Heart right ventricle (tissue), 16 donors: ENCODE measurements around the gene SLC9A5. TPM values are rescaled to one million over a fixed set of nuclear protein-coding genes. Genes with fewer than 3 reads are reported as not detected.

Source experiments
- ATAC-seq, 8 donors: fragments of 200-7000 bp; cut with Tn5 transposase; one replicate each; pipeline ENCODE4 v1.9.1; 2020; ENCODE audit warnings: mild to moderate bottlenecking in 8 of 8, moderate library complexity in 8 of 8, moderate number of reproducible peaks in 1 of 8
- DNase-seq, 2 donors: peaks; one replicate each; pipeline ENCODE4 v3.0.0-alpha.2; 2020
- H3K27ac ChIP-seq, 10 donors: fragments of 200-600 bp; sonication (generic) in 2 of 10; one replicate each; pipeline versions ENCODE4 v1.5.0 to v1.8.0; 2020 to 2022; ENCODE audit warnings: mild to moderate bottlenecking in 3 of 10
- H3K27me3 ChIP-seq, 7 donors: fragments of 200-600 bp; one replicate each; pipeline ENCODE4 v1.8.0; 2021 to 2022; ENCODE audit warnings: mild to moderate bottlenecking in 2 of 7
- H3K36me3 ChIP-seq, 9 donors: fragments of 200-600 bp; sonication (generic) in 1 of 9; one replicate each; pipeline versions ENCODE4 v1.5.0 to v1.8.0; 2020 to 2022; ENCODE audit warnings: mild to moderate bottlenecking in 2 of 9
- H3K4me1 ChIP-seq, 9 donors: fragments of 200-600 bp; sonication (generic) in 1 of 9; one replicate each; pipeline versions ENCODE4 v1.5.0 to v1.8.0; 2020 to 2022; ENCODE audit warnings: mild to moderate bottlenecking in 4 of 9
- H3K4me3 ChIP-seq, 10 donors: fragments of 200-600 bp; sonication (generic) in 2 of 10; one replicate each; pipeline versions ENCODE4 v1.5.0 to v1.8.0; 2020 to 2022; ENCODE audit warnings: mild to moderate bottlenecking in 7 of 10, moderate library complexity in 2 of 10
- H3K9me3 ChIP-seq, 11 donors: fragments of 200-600 bp in 10 of 11; sonication (generic) in 2 of 11; one replicate each; pipeline versions ENCODE4 v1.5.0 to v1.8.0; 2013 to 2022; ENCODE audit warnings: mild to moderate bottlenecking in 2 of 11, control low read depth in 1 of 11, moderate library complexity in 1 of 11
- WGBS, 2 donors: extraction: QIAGEN DNeasy Blood & Tissue Kit; methylation state at CpG; one replicate each; pipeline ENCODE4 v1.1.7; 2013; ENCODE audit warnings: inconsistent platforms in 1 of 2; 5-methylcytosine and 5-hydroxymethylcytosine counted together
- intact Hi-C, 10 donors: fragments of 100-400 bp; cut with DNase I; formaldehyde crosslinking; loops; one replicate each; pipeline versions ENCODE4 v1.11.1 to v1.14.2; 2022
- polyA plus RNA-seq, 2 donors: library from polyadenylated mRNA; stranded (reverse); fragments of 200-250 nt; gene quantifications; one replicate each; pipeline ENCODE4 v1.2.3, GENCODE V29; 2013
- total RNA-seq, 10 donors: library from RNA; stranded (reverse); fragmentation: NEBNext Ultra II Directional in 3 of 10; extraction: Animal tissue kit (Norgen Biotek cat#: 25700) in 3 of 10; gene quantifications; one replicate each; pipeline versions ENCODE4 v1.2.1 to v1.2.4, GENCODE V29; 2021 to 2023
- TF ChIP-seq, protein P1 (sequence below), 9 donors: fragments of 200-600 bp; sonication (generic) in 2 of 9; IDR thresholded peaks; one replicate each; pipeline versions ENCODE4 v1.5.0 to v1.8.0; 2021 to 2022; ENCODE audit warnings: antibody characterized with exemption in 9 of 9, mild to moderate bottlenecking in 5 of 9, moderate library complexity in 1 of 9
- donor health status: Arrhythmogenic right ventricular cardiomyopathy.
- donor health status: ischemic (EF 13 %, LVEDD 7.1; RV severe dilation, severe dysfunction).
- donor health status: healthy with polysubstance abuse.
- donor health status: DM: no; HTN: yes; CAD: no.
- donor health status: DM: no; HTN: no; CAD: no.
- donor health status: ischemic (EF 25% LVEDD 6.9; RV normal size, moderate dysfunction).
- donor health status: ischemic (EF 25% LVEDD 5.7; RV mildly dilated, moderate dysfunction).
- donor health status: healthy.
- donor health status: DM: yes; HTN: yes; CAD: no.
- donor health status: Ischemic cardiomyopathy.
- donor health status: ischemic (EF 35%, LVEDD 5.7; RV mildly dilated, moderate dysfunction).
- donor health status: nonischemic (EF 11% LVEDD 7.7; RV severe dilation, severe dysfunction).
- donor health status: DM: yes; HTN: yes; CAD: no.
- donor health status: PGD.
- donor health status: ischemic (EF 29% LVEDD 5.4; RV normal size, mild dysfunction).
- donor health status: nonischemic (EF 23%, LVEDD 6.1; RV moderate dilation, normal function).

SLC9A5 gene
- total and polyA plus RNA-seq, 12 donors, result 0.26 to 2.4 (median 1.0) TPM

DNA sequence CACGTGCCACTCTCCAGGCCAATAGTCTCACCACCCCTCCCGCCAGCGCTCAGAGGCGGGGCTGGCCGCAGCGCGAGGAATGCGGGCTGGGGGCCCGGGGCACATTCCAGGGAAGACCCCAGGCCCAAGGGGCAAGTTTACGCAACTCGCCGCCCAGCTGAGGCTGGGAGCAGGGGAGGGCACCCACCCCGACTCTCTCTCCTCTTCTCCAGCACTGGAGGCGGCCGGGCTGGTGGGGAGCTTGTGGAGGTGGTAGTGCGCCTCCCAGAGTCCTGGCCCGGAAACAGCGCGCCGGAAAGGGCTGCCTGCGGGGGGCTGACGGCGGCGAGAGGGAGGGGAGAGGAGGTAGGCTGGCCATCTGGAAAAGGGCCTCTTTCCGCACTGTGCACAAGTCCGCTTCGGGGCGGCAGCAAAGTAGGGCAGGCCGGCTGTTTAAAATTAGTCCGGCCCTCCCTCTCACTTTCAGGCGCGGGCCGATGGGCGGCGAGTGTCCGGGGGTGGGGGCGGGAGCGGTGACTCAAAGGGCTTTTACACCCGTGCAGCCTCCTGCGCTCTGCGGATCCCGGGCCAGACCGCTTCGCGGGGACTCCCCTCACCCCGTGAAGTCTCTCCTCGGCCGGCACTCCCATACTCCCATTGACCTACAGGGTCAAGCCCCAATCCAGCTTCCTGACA lies 2.6 kb upstream of the SLC9A5 start:
- TF ChIP-seq, protein P1, sequence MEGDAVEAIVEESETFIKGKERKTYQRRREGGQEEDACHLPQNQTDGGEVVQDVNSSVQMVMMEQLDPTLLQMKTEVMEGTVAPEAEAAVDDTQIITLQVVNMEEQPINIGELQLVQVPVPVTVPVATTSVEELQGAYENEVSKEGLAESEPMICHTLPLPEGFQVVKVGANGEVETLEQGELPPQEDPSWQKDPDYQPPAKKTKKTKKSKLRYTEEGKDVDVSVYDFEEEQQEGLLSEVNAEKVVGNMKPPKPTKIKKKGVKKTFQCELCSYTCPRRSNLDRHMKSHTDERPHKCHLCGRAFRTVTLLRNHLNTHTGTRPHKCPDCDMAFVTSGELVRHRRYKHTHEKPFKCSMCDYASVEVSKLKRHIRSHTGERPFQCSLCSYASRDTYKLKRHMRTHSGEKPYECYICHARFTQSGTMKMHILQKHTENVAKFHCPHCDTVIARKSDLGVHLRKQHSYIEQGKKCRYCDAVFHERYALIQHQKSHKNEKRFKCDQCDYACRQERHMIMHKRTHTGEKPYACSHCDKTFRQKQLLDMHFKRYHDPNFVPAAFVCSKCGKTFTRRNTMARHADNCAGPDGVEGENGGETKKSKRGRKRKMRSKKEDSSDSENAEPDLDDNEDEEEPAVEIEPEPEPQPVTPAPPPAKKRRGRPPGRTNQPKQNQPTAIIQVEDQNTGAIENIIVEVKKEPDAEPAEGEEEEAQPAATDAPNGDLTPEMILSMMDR (IDR thresholded peaks at IDR 0.05), result peak in 8 of 9 donors; percentile 13 to 62 (median 48)
- intact Hi-C loops, result loop anchor here in 2 of 10 donors (2.0 to 5.0 kb wide), 3 partner anchors 19 to 64 kb away; partner anchors contain the start of genes E2F4 (in 1 of the 2), EXOC3L1 (in 1 of the 2), MATCAP1 (in 1 of the 2) and TMEM208 (in 1 of the 2)

DNA sequence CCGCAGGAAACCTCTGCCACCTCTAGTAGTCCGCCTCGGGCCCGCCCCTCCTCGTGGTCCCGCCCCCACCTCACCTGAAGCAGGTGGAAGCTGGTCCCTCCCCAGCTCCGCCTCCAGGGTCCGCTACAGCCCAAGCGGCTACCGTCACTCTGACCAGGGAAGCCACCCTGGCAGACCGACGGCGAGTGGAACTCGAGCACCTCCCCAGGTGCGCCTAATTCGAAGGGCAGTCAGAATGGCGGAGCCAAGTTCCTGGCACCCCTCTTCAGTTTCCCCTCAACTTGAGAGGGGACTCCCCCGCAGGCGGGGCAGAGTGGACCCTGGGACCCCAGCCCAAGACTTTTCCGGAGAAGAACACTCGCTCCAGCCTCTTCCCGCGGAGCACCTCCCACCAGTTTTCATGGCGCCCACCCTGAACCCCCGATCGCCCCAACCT lies 2.0 kb upstream of the SLC9A5 start:
- Histone ChIP-seq H3K27me3 (peaks cover 0 to 34% (median 0%) of the 10 kb centered on the region in 7 donors), H3K27ac (peak overlapping the region; percentile 93 to 99 (median 96)), H3K4me1 (peaks cover 28 to 73% (median 61%) of the 10 kb centered on the region in 9 donors)

More for the DNA sequence above, 2.6 kb upstream of the SLC9A5 start:
- Histone ChIP-seq H3K9me3 (no peaks in the 10 kb centered on the region), H3K4me3 (peak overlapping the region; percentile 69 to 97 (median 84)), H3K27ac (peak overlapping the region; percentile 93 to 99 (median 96)), H3K27me3 (peaks cover 0 to 34% (median 0%) of the 10 kb centered on the region in 7 donors), H3K36me3 (peaks cover 0 to 5% (median 0%) of the 10 kb centered on the region in 9 donors), H3K4me1 (peaks cover 34 to 78% (median 67%) of the 10 kb centered on the region in 9 donors)
- ATAC-seq (peak; percentile 37 to 76 (median 62)), DNase-seq (peak; percentile 84 to 88)
- 0 to 1% methylated on average over 42 to 48 of the region's 48 CpGs for WGBS, 2 donors

DNA sequence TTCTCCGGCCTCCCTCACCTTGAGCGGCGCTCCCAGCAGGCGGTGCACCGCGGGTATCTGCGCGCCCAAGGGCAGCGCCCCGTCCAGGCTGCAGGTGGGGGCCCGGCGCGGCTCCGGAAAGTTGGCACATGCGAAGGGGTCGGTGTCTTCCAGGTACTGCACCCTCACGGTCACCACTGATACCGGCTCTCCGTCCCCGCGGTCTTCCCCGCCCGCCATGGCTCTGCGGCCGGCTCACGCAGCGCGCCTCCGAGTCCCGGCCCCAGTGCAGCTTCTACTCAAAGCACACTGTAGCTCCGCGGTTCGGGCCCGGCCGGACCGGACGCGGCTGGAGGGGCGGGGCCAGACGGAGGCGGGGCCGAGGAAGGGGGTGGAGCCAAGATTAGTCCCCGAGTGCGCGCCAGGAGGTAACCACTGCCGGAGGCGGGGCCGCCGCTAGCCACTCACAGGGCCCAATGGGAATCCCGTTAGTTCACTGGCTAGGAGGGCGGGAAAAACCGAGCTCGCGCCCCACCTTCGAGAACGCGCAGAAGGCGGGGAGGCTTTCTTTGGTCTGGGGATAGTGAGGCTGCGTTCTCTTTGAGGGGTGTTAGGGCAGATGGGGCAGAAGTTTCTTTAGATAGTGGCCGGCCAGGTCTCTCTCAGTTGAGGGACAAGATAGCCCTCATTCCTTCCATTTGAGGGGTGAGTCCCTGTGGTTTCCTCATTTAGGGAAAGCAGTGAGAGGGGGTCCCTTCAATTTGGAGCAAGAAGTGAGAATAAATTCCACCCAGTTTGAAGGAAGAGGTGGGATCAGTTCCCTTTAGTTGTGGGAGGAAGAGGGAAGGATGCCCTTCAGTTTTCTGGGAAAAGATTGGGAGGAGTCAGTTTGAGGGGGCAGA lies 1.3 kb upstream of the SLC9A5 start, which contains the start of gene FHOD1:
FHOD1 (minus strand) TSS at position 290 of the 881 bp plus-strand sequence; CDS start at position 219, 71 bp downstream.
- H3K4me3 ChIP-seq, result peak within 1 kb of the TSS; percentile 69 to 97 (median 84)
- ATAC-seq (peak; percentile 77 to 89 (median 83)), DNase-seq (peak; percentile 98 to 99)
- peak within 1 kb of the TSS; percentile 93 to 99 (median 96) for H3K27ac ChIP-seq
- WGBS, 2 donors, result 0% methylated on average over 60 of the region's 60 CpGs
- intact Hi-C loops, result loop anchor here in 2 of 10 donors (2.0 to 5.0 kb wide), 3 partner anchors 21 to 65 kb away; partner anchors contain the start of genes E2F4 (in 1 of the 2), EXOC3L1 (in 1 of the 2), MATCAP1 (in 1 of the 2) and TMEM208 (in 1 of the 2)
- H3K27me3 ChIP-seq, result peaks cover 0 to 34% (median 0%) of the 10 kb centered on the region in 7 donors
- TF ChIP-seq, protein P1 (IDR thresholded peaks at IDR 0.05), result peak in 1 of 9 donors; percentile 3
- H3K9me3 ChIP-seq, result no peaks in the 10 kb centered on the region
- no peaks in the 10 kb centered on the region for H3K36me3 ChIP-seq
- peaks cover 22 to 66% (median 55%) of the 10 kb centered on the region in 9 donors for H3K4me1 ChIP-seq

More for the DNA sequence above, 2.0 kb upstream of the SLC9A5 start:
- peak in 6 of 8 donors; percentile 0 to 21 (median 4) for ATAC-seq
- Histone ChIP-seq H3K9me3 (no peaks in the 10 kb centered on the region), H3K4me3 (peak overlapping the region; percentile 69 to 97 (median 84)), H3K36me3 (peaks cover 0 to 3% (median 0%) of the 10 kb centered on the region in 9 donors)
- intact Hi-C loops, result loop anchor here in 2 of 10 donors (2.0 to 5.0 kb wide), 3 partner anchors 20 to 64 kb away; partner anchors contain the start of genes E2F4 (in 1 of the 2), EXOC3L1 (in 1 of the 2), MATCAP1 (in 1 of the 2) and TMEM208 (in 1 of the 2)
- 0% methylated on average over 25 to 26 of the region's 26 CpGs for WGBS, 2 donors
- no peak for DNase-seq
- TF ChIP-seq, protein P1 (IDR thresholded peaks at IDR 0.05), result peak in 2 of 9 donors; percentile 1 to 6
